CD1c-positive myeloid dendritic cell (primary cell): ENCODE measurements around the gene ABHD11.
A peak's percentile ranks its signal among the peaks of the same experiment; 100 is the strongest.
"Not testable (repeated sequence)": the region's sequence is repeated elsewhere in the genome, so short reads cannot be mapped to it uniquely, and the experiment has no call there.

Experiments used
- DNase-seq: peaks from one replicate; pipeline ENCODE4 v3.0.0-alpha.2; 2016; ENCODE audit errors: extremely low spot score

The ABHD11 gene

GRCh38 chr7:73742753-73743641 is 4.4 kb upstream of the ABHD11 start:
- DNase-seq: no peak

GRCh38 chr7:73742338-73742752 is 3.7 kb upstream of the ABHD11 start:
- no peak for DNase-seq

- no peak for DNase-seq
Measured at GRCh38 chr7:73741600-73741999, 3.0 kb upstream of the ABHD11 start.

GRCh38 chr7:73740771-73741170 is 2.2 kb upstream of the ABHD11 start:
- DNase-seq: no peak

- DNase-seq: no peak
Measured at GRCh38 chr7:73740212-73740611, 1.6 kb upstream of the ABHD11 start.

- no peak for DNase-seq
Measured at GRCh38 chr7:73739387-73739767, 775 bp upstream of the ABHD11 start.

GRCh38 chr7:73738220-73738611 is 386 bp downstream of the ABHD11 start:
- peak; percentile 70 for DNase-seq

- DNase-seq: no peak
Measured at GRCh38 chr7:73737491-73738219, 947 bp downstream of the ABHD11 start.

- DNase-seq: no peak
Measured at GRCh38 chr7:73736885-73737284, 1.7 kb downstream of the ABHD11 start.

GRCh38 chr7:73735528-73735905 is 3.1 kb downstream of the ABHD11 start:
- DNase-seq: no peak

GRCh38 chr7:73734619-73735527 is 3.7 kb downstream of the ABHD11 start:
- DNase-seq: peak; percentile 89

- DNase-seq: no peak
Measured at GRCh38 chr7:73732397-73732796, 6.2 kb downstream of the ABHD11 start.

GRCh38 chr7:73730485-73730884 is 8.1 kb downstream of the ABHD11 start:
- no peak for DNase-seq

- no peak for DNase-seq
Measured at GRCh38 chr7:73728551-73728950, 10.1 kb downstream of the ABHD11 start.

GRCh38 chr7:73727952-73728351 is 10.7 kb downstream of the ABHD11 start:
- DNase-seq: peak; percentile 38

GRCh38 chr7:73726083-73726466 is 12.5 kb downstream of the ABHD11 start:
- no peak for DNase-seq

GRCh38 chr7:73723813-73724212 is 14.8 kb downstream of the ABHD11 start:
- DNase-seq: no peak

GRCh38 chr7:73722785-73723184 is 15.8 kb downstream of the ABHD11 start:
- no peak for DNase-seq

- not testable (repeated sequence) for DNase-seq
Measured at GRCh38 chr7:73722182-73722581, 16.4 kb downstream of the ABHD11 start.

GRCh38 chr7:73721377-73721817 is 17.2 kb downstream of the ABHD11 start:
- DNase-seq: no peak

- DNase-seq: not testable (repeated sequence)
Measured at GRCh38 chr7:73720443-73720842, 18.2 kb downstream of the ABHD11 start.

GRCh38 chr7:73719806-73720169 is 18.8 kb downstream of the ABHD11 start:
- no peak for DNase-seq
